Measurements from ENCODE around the gene TBPL1.

GRCh38 chr6:133903855-133904254 lies 49.2 kb upstream of the TBPL1 start:
- TF ChIP-seq EZH2 (conservative IDR thresholded peaks at IDR 0.05; ENCODE audit: low read depth, low read length) (no peak), CTCF (CRISPR knock-in tag; IDR thresholded peaks at IDR 0.05) (no peak), ZNF251 (CRISPR knock-in tag; IDR thresholded peaks at IDR 0.05) (no peak), KDM4B (CRISPR knock-in tag; IDR thresholded peaks at IDR 0.05) (no peak), ATF3 (CRISPR knock-in tag; IDR thresholded peaks at IDR 0.05) (no peak), ZNF512 (CRISPR knock-in tag; IDR thresholded peaks at IDR 0.05) (no peak), CBX1 (IDR thresholded peaks at IDR 0.05; ENCODE audit: low read depth) (no peak), POLR2A (IDR thresholded peaks at IDR 0.05; ENCODE audit: insufficient read depth in 1 of 2, low read depth in 2 of 2, low read length in 2 of 2) (no peak), ZNF407 (CRISPR knock-in tag; IDR thresholded peaks at IDR 0.05; ENCODE audit: not compliant biosample characterization) (no peak), RFX5 (IDR thresholded peaks at IDR 0.05; ENCODE audit: low read depth, low read length) (no peak), HIVEP1 (CRISPR knock-in tag; IDR thresholded peaks at IDR 0.05) (no peak), PHF8 (CRISPR knock-in tag; IDR thresholded peaks at IDR 0.05) (no peak), SETDB1 (CRISPR knock-in tag; IDR thresholded peaks at IDR 0.05; ENCODE audit: borderline replicate concordance) (no peak), NR1H2 (CRISPR knock-in tag; IDR thresholded peaks at IDR 0.05; ENCODE audit: borderline replicate concordance, low read depth) (no peak)
